Smooth muscle cell (in vitro differentiated cells): ENCODE data around the gene FGF14. TPM values are rescaled to one million over a fixed set of nuclear protein-coding genes. Genes with fewer than 3 reads are reported as not detected.

Experiments used
- DNase-seq: peaks from one replicate; lab custom pipeline; 2025; ENCODE audit not compliant: unreplicated experiment; lab: John Stamatoyannopoulos, UW
- H2AFZ ChIP-seq: fragments of 200-600 bp; sonication (generic); 2 replicates; pipeline ENCODE4 v1.6.0; 2016; ENCODE audit warnings: antibody characterized with exemption, low read depth, mild to moderate bottlenecking
- H3F3A ChIP-seq: fragments of 200-600 bp; sonication (generic); 2 replicates; pipeline ENCODE4 v1.6.0; 2017; ENCODE audit warnings: antibody characterized with exemption, low read depth
- H3K27ac ChIP-seq: fragments of 200-600 bp; sonication (generic); 2 replicates; pipeline ENCODE4 v1.5.1; 2016; ENCODE audit warnings: low read depth, mild to moderate bottlenecking
- H3K27me3 ChIP-seq: fragments of 200-600 bp; sonication (generic); 2 replicates; pipeline ENCODE4 v1.6.1; 2016; ENCODE audit warnings: low read depth, mild to moderate bottlenecking
- H3K36me3 ChIP-seq: fragments of 200-600 bp; sonication (generic); 2 replicates; pipeline ENCODE4 v1.5.1; 2016; ENCODE audit warnings: low read depth
- H3K4me1 ChIP-seq: fragments of 200-600 bp; sonication (generic); 2 replicates; pipeline ENCODE4 v1.5.1; 2016; ENCODE audit warnings: low read depth
- H3K4me2 ChIP-seq: fragments of 200-600 bp; sonication (generic); 2 replicates; pipeline ENCODE4 v1.6.0; 2016; ENCODE audit warnings: mild to moderate bottlenecking
- H3K4me3 ChIP-seq: fragments of 200-600 bp; sonication (generic); 2 replicates; pipeline ENCODE4 v1.5.1; 2016; ENCODE audit warnings: mild to moderate bottlenecking
- H3K79me2 ChIP-seq: fragments of 200-600 bp; sonication (generic); 2 replicates; pipeline ENCODE4 v1.6.0; 2016; ENCODE audit warnings: low read depth, mild to moderate bottlenecking
- H3K9ac ChIP-seq: fragments of 200-600 bp; sonication (generic); 2 replicates; pipeline ENCODE4 v1.6.0; 2016; ENCODE audit warnings: low read depth
- H3K9me3 ChIP-seq: fragments of 200-600 bp; sonication (generic); replicated peaks from 2 replicates; pipeline ENCODE4 v1.5.1; 2016; ENCODE audit warnings: low read depth
- H4K20me1 ChIP-seq: fragments of 200-600 bp; sonication (generic); 2 replicates; pipeline ENCODE4 v1.6.0; 2016; ENCODE audit warnings: low read depth
- CTCF ChIP-seq: fragments of 200-600 bp; sonication (generic); IDR thresholded peaks from 2 replicates; pipeline ENCODE4 v1.5.1; 2017; ENCODE audit warnings: borderline replicate concordance, mild to moderate bottlenecking, antibody characterized with exemption; ENCODE audit not compliant: insufficient read depth, poor library complexity, severe bottlenecking
- WGBS: methylation state at CpG from one replicate; pipeline ENCODE4 v1.1.7; 2016; ENCODE audit warnings: low lambda C conversion rate; 5-methylcytosine and 5-hydroxymethylcytosine counted together
- polyA plus RNA-seq: library from polyadenylated mRNA; unstranded; fragments of >200 nt; fragmentation: Nextera tagmentation; extraction: Ambion mirVana; gene quantifications from 2 replicates; pipeline ENCODE4 v1.2.1, GENCODE V29; 2016
- total RNA-seq: library from RNA; depleted of rRNA; stranded (reverse); fragments of >200 nt; gene quantifications from 2 replicates; pipeline ENCODE4 v1.2.3, GENCODE V29; 2014

Gene FGF14
- total and polyA plus RNA-seq, 2 experiments from 2014 or later: 0.23 TPM; not detected in 1

- Histone ChIP-seq H4K20me1 (no peaks in the 10 kb centered on the region), H3K9me3 (no peaks in the 10 kb centered on the region), H2AFZ (no peak overlapping the region), H3K27ac (no peak overlapping the region), H3K27me3 (no peaks in the 10 kb centered on the region), H3K4me1 (no peaks in the 10 kb centered on the region), H3K4me2 (no peak overlapping the region), H3F3A (no peaks in the 10 kb centered on the region), H3K36me3 (no peaks in the 10 kb centered on the region), H3K4me3 (no peak overlapping the region), H3K9ac (no peak overlapping the region), H3K79me2 (no peaks in the 10 kb centered on the region)
- 76% methylated on average over 7 of the region's 7 CpGs for WGBS
- DNase-seq: no peak
- TF ChIP-seq CTCF: no peak
Measured at GRCh38 chr13:102236341-102236740, 165.5 kb downstream of the FGF14 start.

GRCh38 chr13:102235689-102236088, 166.2 kb downstream of the FGF14 start:
- Histone ChIP-seq H3K36me3 (no peaks in the 10 kb centered on the region), H3K9me3 (no peaks in the 10 kb centered on the region), H3K4me1 (no peaks in the 10 kb centered on the region), H2AFZ (no peak overlapping the region), H3K79me2 (no peaks in the 10 kb centered on the region), H3K27ac (no peak overlapping the region), H4K20me1 (no peaks in the 10 kb centered on the region), H3K27me3 (no peaks in the 10 kb centered on the region), H3K4me2 (no peak overlapping the region), H3K9ac (no peak overlapping the region), H3K4me3 (no peak overlapping the region), H3F3A (no peaks in the 10 kb centered on the region)
- 61% methylated on average over 1 of the region's 1 CpG for WGBS
- TF ChIP-seq CTCF: no peak
- no peak for DNase-seq

GRCh38 chr13:102234618-102235017, 167.2 kb downstream of the FGF14 start:
- 86% methylated on average over 2 of the region's 2 CpGs for WGBS
- no peak overlapping the region for H3K4me3 ChIP-seq
- no peak overlapping the region for H3K4me2 ChIP-seq
- H3K27me3 ChIP-seq: no peaks in the 10 kb centered on the region
- H3K79me2 ChIP-seq: no peaks in the 10 kb centered on the region
- H3F3A ChIP-seq: no peaks in the 10 kb centered on the region
- no peak for TF ChIP-seq CTCF
- H4K20me1 ChIP-seq: no peaks in the 10 kb centered on the region
- H3K36me3 ChIP-seq: no peaks in the 10 kb centered on the region
- DNase-seq: no peak
- H3K27ac ChIP-seq: no peak overlapping the region
- no peaks in the 10 kb centered on the region for H3K9me3 ChIP-seq
- no peaks in the 10 kb centered on the region for H3K4me1 ChIP-seq
- no peak overlapping the region for H3K9ac ChIP-seq
- H2AFZ ChIP-seq: no peak overlapping the region

GRCh38 chr13:102233566-102234208, 168.2 kb downstream of the FGF14 start:
- no peak overlapping the region for H3K4me3 ChIP-seq
- DNase-seq: no peak
- no peaks in the 10 kb centered on the region for H3F3A ChIP-seq
- WGBS: 65% methylated on average over 3 of the region's 3 CpGs
- no peaks in the 10 kb centered on the region for H3K79me2 ChIP-seq
- H3K4me2 ChIP-seq: no peak overlapping the region
- no peaks in the 10 kb centered on the region for H3K27me3 ChIP-seq
- no peaks in the 10 kb centered on the region for H3K36me3 ChIP-seq
- H4K20me1 ChIP-seq: no peaks in the 10 kb centered on the region
- H3K9me3 ChIP-seq: no peaks in the 10 kb centered on the region
- TF ChIP-seq CTCF: no peak
- H3K27ac ChIP-seq: no peak overlapping the region
- H2AFZ ChIP-seq: no peak overlapping the region
- no peaks in the 10 kb centered on the region for H3K4me1 ChIP-seq
- H3K9ac ChIP-seq: no peak overlapping the region
